Stimulated activated CD4-positive, alpha-beta T cell treated with anti-CD3 and anti-CD28 coated beads, Interleukin-1b, Interleukin-23, amount 100 ng/mL, for 24 hours (primary cell): ENCODE measurements around the gene LINC01488.

Source experiments
- DNase-seq, 4 experiments: peaks; one replicate each; pipeline ENCODE4 v3.0.0-alpha.2; 2020; ENCODE audit warnings: low read depth in 4 of 4, low spot score in 1 of 4

Gene LINC01488

GRCh38 chr11:69542314-69543168 lies 61.1 kb downstream of the LINC01488 start:
- DNase-seq: no peak
